ENCODE results near the gene PDE8A.
A peak's percentile ranks its signal among the peaks of the same experiment; 100 is the strongest.

PDE8A gene

GRCh38 chr15:84981711-84982300, at the start of gene PDE8A:
Gene PDE8A (plus strand): TSS chr15:84981856. CDS start chr15:84982163, 307 bp downstream.
- peak; percentile 42 for DNase-seq

GRCh38 chr15:84934942-84935729, 46.5 kb upstream of the PDE8A start:
- no peak for DNase-seq

- no peak for DNase-seq
Measured at GRCh38 chr15:84937144-84937543, 44.5 kb upstream of the PDE8A start.

GRCh38 chr15:84938726-84939125, 42.9 kb upstream of the PDE8A start:
- no peak for DNase-seq

- DNase-seq = no peak
Measured at GRCh38 chr15:84940399-84940798, 41.3 kb upstream of the PDE8A start.

GRCh38 chr15:84942456-84942855, 39.2 kb upstream of the PDE8A start:
- DNase-seq = no peak

GRCh38 chr15:84944311-84944710, 37.3 kb upstream of the PDE8A start:
- DNase-seq = no peak

- no peak for DNase-seq
Measured at GRCh38 chr15:84944861-84945260, 36.8 kb upstream of the PDE8A start.

- no peak for DNase-seq
Measured at GRCh38 chr15:84946772-84947489, 34.7 kb upstream of the PDE8A start.

- DNase-seq = no peak
Measured at GRCh38 chr15:84947947-84948830, 33.5 kb upstream of the PDE8A start.

- DNase-seq = no peak
Measured at GRCh38 chr15:84949043-84949442, 32.6 kb upstream of the PDE8A start.

- no peak for DNase-seq
Measured at GRCh38 chr15:84949845-84950569, 31.6 kb upstream of the PDE8A start.

- no peak for DNase-seq
Measured at GRCh38 chr15:84950570-84951111, 31.0 kb upstream of the PDE8A start.

- no peak for DNase-seq
Measured at GRCh38 chr15:84951736-84952135, 29.9 kb upstream of the PDE8A start.

GRCh38 chr15:84953136-84953535, 28.5 kb upstream of the PDE8A start:
- no peak for DNase-seq

- no peak for DNase-seq
Measured at GRCh38 chr15:84953726-84954125, 27.9 kb upstream of the PDE8A start.

- DNase-seq = peak; percentile 13
Measured at GRCh38 chr15:84955089-84955848, 26.4 kb upstream of the PDE8A start.

- no peak for DNase-seq
Measured at GRCh38 chr15:84956199-84956598, 25.5 kb upstream of the PDE8A start.

GRCh38 chr15:84960391-84961113, 21.1 kb upstream of the PDE8A start:
- DNase-seq = no peak

- no peak for DNase-seq
Measured at GRCh38 chr15:84961114-84961452, 20.6 kb upstream of the PDE8A start.

- no peak for DNase-seq
Measured at GRCh38 chr15:84961707-84962106, 19.9 kb upstream of the PDE8A start.
